Amniotic stem cell (primary cell): ENCODE data around the gene ZC3H4.

Experiments used
- DNase-seq: peaks from one replicate; lab custom pipeline; 2025; lab: John Stamatoyannopoulos, UW

ZC3H4 gene

DNA sequence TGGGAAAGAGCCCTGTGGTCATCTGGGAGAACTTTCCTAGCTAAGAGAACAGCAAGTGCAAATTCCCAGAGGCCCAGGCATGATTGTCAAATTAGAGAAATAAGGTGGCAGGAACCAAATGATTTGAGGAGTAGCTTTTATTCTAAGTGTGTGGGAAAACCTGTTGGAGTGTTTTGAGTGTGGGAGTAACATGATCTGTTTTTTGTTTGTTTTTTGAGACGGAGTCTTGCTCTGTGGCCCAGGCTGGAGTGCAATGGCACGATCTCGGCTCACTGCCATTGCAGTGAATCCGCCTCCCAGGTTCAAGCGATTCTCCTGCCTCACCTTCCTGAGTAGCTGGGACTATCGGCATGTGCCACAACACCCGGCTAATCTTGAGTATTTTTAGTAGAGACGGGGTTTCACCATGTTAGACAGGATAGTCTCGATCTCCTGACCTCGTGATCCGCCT, 19.5 kb upstream of the ZC3H4 start:
- no peak for DNase-seq

DNA sequence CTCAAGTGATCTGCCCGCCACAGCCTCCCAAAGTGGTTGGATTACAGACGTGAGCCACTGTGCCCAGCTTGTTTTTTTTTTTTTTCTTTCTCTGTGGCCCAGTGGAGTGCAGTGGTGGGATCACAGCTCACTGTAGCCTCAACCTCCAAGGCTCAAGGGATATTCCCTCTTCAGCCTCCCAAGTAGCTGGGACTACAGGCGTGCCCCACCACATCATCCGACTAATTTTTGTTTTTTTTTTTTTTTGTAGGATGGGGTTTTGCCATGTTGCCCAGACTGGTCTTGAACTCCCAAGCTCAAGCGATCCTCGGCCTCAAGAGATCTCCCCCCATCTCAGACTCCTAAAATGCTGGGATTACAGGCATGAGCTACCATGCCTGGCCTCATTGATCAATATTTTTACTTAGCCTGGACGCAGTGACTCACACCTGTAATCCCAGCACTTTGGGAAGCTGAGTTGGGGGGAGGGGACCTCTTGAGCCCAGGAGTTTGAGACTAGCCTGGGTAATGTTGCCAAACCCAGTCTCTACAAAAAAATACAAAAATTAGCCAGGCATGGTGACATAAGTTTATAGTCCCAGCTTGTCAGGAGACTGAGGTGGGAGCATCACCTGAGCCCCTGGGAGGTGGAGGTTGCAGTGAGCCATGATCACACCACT, 18.7 kb upstream of the ZC3H4 start:
- DNase-seq: no peak

DNA sequence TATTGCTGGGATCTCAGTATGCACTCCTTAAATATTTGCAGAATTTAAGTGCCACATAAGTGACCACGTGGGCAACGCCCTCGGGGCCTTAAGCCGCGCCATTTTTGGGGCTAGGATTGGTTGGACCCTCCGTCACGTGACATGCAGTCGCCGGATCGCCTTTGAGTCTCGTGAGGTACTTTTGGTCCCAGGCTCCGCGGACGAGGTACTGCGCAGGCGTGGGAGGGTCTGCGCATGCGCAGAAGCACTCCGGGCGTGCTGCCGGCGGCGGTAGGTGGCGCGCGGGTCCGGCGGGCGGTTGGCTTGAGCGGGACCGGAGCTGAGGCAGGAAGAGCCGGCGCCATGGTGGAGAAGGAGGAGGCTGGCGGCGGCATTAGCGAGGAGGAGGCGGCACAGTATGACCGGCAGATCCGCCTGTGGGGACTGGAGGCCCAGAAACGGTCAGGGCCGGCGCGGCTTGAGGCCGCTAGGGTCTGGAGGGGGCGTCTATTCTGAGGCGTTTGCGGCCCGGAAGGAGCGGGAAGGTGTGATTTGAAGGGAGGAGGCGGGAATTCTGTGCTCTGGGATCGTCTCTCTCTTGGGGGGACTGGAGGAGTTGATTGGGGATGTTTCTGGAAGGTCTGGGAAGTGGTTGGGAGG, 17.1 kb upstream of the ZC3H4 start, which contains the start of gene SAE1:
SAE1 (plus strand) TSS at position 247 of the 639 bp plus-strand sequence; CDS start at position 343, 96 bp downstream.
- peak; percentile 89 for DNase-seq

DNA sequence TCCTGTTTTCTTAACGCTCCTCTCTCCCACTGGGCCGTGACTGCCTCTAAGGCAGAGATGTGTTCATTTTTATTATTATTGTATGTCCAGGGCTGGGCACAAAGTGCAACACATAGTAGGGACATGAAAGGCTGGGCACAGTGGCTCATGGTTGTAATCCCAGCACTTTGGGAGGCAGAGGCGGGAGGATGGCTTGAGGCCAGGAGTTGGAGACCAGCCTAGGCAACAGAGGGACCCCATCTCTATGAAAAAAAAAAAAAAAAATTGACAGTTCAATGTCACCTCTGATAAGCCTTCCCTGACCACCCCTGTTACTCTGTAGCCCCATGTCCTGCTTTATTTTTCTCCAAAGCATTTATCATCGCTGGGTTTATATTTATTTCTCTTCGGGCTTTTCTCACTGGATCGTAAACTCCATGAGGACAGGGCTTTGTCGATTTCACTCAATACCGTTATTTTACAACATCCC, 16.6 kb upstream of the ZC3H4 start:
- DNase-seq: no peak

DNA sequence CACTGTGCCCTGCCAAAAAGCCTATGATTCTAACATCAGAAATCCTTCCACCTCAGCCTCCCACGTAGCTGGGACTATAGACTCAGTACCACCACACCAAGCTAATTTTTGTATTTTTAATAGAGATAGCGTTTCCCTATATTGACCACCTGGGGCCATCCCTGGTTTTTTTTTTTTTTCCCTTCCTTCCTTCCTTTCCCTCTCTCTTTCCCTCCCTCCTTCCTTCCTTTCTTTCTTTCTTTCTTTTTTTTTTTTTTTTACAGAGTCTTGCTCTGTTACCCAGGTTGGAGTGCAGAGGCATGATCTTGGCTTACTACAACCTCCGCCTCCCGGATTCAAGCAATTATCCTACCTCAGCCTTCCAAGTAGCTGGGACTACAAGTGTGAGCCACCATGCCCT, 16.0 kb upstream of the ZC3H4 start:
- DNase-seq: no peak

DNA sequence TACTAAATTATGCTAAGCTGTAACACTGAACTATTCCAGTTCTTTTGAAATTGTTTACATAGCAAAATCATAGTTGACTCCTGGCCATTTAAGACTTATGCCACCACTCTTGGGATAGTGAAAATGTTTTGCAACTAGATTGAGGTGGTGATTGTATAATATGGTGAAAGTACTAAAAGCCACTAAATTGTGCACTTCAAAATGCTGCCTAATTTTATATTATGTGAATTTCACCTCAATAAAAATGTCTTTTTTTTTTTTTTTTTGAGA, 12.0 kb upstream of the ZC3H4 start:
- DNase-seq: no peak

DNA sequence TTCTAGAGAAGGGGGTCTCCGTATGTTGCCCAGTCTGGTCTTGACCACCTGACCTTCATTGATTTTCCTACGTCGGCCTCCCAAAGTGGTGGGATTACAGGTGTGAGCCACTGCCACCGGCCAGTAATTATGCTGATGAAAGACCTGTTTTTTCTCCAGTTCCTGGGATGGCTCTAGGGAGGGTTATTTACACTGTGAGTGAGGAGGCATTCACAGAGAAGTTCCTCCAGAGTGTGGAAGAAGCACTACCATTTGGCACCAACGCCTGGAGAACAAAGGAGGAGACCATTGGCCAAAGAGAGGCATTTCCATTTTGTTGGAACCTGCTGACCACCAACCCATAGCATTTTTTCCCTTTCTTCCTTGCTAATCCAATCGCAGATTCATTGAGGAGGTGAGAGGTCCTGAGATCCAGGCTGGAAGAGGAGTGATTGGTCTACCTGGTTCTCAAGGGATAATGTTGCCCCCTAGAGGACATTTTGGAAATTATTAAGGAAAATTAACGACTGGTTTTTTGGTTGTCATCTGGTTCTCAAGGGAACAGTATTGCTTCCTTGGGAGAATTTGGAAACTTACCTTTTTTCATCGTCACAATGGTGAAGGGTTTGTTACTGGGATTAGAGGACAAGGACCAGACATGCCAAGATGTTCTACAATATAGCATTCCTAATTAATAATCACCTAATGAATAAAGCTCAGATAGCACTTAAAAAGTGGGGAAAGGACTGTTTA, 11.5 kb upstream of the ZC3H4 start:
- DNase-seq: peak; percentile 68

DNA sequence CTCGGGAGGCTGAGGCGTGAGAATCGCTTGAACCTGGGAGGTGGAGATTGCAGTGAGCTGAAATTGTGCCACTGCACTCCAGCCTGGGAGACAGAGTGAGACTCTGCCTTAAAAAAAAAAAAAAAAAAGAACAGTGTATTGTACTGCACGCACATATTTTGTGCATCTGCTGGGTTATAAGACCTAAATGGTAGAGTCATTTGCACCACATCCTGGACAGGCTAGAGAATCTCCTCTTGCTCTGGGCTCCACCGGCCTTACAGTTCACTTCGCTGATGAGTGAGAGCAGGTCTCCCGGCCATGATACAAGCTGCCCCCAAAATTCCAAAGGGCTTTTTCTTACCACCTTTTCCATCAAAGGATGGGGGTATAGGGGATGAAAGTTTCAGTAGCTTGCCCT, 9.8 kb upstream of the ZC3H4 start:
- DNase-seq: no peak

DNA sequence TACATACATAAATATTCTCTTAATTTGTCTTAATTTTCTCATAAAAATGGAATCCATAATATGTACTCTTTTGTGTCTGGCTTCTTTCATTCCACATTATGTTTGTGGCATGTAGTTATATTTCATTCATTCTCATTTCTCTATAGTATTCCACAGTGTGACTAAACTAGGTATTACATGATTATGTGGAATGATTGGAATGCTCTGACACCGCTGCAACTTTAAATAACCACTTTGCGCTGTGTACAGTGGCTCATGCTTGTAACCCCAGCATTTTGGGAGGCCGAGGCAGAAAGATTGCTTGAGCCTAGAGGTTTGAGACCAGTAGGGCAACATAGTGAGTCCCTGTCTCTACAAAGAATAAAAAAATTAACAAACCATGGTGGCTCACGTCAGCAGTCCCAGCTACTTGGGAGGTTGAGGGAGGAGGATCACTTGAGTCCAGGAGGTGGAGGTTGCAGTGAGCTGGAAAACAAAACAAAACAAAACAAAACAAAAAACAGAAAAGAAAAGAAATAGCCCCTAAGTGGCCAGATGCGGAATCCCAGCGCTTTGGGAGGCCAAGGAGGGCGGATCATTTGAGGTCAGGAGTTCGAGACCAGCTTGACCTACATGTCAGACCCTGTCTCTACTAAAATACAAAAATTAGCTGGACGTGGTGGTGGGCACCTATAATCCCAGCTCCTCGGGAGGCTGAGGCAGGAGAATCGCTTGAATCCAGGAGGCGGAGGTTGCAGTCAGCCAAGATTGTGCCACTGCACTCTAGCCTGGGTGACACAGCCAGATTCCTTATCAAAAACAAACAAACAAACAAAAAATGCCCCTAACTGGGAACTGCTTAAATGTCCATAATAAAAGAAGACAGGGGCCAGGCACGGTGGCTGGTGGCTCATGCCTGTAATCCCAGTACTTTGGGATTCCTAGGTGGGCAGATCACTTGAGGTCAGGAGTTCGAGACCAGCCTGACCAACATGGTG, 9.1 kb upstream of the ZC3H4 start:
- peak; percentile 42 for DNase-seq

DNA sequence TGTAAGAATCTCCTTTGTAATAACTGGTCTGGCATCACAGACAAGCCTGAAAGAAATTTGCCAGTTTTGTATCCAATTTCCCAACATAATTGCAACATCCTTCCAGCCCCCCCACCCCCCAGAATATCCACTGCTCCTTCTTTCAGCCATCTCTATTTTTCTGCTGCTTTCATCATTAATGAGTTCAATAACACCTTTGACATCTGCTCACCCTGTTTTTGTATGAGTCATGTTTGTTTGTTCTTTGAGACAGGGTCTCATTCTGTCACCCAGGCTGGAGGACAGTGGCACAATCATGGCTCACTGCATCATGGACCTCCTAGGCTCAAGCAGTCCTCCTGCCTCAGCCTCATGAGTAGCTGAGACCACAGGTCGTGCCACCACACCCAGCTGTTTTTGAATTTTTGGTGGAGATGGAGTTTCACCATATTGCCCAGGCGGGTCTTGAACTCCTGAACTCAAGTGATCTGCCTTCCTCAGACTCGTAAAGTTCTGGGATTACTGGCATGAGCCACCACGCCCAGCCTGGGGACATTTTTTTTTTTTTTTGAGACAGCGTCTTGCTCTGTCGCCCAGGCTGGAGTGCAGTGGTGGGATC, 7.0 kb upstream of the ZC3H4 start:
- no peak for DNase-seq

DNA sequence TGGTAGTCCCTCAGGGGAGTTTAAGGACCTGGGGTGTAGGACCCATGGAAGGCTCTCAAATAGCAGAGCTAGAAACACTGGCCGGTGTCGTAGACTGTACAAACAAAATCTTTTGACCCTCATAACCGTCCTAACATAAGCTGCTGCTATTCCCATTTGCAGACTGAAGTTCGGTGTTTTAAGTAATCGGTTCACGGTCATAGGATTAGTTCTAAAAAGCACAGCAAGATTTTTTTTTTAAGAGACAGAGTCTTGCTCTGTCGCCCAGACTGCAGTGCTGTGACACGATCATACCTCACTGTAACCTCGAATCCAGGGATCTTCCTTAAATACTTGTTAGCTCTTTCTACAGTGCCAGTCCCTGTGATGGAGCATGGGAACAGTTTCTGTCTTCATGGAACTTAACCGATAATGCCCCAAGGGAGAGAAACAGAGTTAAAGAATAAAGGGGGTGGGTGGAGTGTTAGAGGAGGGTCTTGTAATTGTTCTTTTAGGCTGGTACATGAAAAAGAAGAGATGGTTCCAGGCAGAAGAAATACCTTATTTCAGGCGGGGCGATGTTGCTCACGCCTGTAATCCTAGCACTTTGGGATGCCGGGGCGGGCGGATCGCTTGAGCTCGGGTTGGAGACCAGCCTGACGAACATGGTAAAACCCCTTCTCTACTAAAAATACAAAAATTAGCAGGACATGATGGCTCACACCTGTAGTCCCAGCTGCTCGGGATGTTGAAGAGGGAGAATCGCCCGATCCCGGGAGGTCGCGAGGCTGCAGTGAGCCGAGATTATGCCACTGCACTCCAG, 475 bp upstream of the ZC3H4 start:
- DNase-seq: no peak

DNA sequence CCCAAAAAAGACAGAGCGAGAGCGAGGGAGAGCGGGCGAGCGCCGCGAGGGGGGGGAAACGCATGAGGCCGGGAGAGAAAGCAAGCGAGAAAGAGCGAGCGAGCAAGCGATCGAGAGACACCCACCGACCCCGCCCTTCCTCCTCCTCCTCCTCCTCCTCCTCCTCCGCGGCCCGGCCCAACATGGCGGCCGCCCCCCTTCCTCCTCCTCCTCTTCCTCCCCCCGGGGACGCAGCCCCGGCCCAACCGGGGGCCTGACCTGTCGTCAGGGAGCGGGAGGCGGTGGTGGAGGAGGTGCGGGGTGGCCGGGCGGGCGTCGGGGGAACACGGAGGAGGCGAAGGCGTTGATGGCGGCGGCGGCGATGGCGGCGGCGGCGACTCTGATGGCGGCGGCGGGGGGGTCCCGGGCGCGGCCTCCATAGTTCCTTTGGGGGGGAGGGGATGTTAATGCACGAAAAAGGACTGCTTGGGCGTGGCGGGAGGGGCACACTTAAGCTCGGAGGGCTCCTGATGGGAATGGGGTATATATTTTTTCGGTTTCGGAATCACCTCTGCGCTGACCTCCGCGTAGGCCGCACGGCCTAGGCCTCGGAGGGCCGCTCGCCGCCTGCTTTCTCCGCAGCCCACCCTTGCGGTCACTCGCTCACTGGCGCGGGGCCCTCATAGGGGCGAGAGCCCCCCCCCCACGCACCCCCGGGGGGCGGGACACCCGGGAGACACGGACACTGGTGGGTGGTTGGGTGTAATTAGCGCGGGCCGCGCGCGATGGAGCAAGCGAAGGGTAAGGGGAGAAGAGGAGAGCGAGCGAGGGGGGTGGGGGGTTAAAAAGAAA, 1.2 kb downstream of the ZC3H4 start:
- peak; percentile 79 for DNase-seq

DNA sequence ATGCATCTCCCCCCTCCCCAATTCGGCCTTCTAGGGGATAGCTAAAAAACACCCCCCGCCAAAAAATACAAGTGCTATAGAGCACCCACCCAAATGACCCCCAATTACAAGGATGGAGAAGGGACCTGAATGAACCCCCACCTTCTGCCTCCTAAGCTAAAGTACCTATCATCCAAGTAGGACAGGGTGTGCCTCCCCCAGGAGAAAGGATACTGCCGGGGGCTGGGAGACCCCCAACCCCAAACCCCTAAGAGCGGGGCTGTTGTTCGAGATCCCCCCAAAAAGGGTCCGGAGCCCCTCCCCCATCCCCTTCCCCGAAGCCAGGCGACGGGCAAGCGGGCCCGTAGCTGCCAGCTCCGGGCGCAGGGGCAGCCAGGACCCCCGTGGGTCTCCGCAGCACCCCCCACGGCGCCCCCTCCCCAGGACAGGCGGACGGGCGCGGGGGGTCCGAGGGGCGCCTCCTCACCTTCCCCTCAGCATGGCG, 1.9 kb downstream of the ZC3H4 start:
- DNase-seq: no peak

DNA sequence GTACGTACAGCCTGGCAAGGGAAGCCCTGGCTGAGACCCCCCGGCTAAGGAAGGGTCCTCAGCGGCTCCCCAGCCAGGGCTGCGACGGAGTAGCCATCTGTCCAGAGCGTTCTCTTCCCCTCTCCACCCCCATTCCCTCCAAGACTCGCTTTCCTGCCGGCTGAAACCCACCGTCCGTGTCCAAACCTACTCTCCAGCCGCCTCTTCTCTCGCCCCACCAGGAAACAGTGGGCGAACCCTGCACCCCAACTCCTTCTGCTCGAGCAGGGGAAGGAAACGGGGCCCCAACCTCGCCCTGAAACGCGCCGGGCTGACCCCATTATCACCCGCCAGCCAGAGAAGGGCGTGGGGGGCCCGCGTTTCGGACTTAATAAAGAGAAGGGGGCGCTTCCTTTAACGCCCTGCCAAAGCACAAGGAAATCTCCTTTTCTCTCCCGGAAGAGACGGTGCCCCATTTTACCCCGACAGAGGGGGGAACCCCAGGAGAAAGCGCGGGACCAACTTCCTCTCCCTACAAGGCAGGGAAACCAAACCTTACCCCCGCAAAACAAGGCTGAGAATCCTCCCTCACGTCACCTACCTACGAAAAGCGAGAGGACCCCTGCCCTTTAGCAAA, 2.5 kb downstream of the ZC3H4 start:
- no peak for DNase-seq

DNA sequence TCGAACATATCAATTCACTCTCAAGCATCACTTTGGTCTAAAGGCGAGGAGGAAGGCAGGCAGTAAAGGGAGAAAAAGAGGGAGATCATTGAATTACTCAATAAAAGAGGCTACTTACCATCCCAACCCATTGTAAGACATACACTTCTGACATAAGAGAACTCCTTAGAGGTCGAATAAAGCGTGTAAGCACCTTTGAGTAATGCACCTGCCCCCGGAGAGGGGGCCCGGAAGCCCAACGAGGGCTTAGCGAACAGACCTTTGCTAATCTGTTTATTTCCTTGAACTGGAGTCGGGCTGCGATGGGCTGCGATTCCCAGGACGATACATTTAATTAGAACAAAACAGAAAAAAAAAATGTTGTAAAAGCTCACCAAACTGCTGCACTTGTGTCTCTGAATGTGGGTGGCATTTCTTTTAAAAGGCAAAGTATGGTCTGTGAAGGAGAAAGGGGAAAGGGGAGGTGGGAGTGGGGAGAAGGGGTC, 3.0 kb downstream of the ZC3H4 start:
- no peak for DNase-seq

DNA sequence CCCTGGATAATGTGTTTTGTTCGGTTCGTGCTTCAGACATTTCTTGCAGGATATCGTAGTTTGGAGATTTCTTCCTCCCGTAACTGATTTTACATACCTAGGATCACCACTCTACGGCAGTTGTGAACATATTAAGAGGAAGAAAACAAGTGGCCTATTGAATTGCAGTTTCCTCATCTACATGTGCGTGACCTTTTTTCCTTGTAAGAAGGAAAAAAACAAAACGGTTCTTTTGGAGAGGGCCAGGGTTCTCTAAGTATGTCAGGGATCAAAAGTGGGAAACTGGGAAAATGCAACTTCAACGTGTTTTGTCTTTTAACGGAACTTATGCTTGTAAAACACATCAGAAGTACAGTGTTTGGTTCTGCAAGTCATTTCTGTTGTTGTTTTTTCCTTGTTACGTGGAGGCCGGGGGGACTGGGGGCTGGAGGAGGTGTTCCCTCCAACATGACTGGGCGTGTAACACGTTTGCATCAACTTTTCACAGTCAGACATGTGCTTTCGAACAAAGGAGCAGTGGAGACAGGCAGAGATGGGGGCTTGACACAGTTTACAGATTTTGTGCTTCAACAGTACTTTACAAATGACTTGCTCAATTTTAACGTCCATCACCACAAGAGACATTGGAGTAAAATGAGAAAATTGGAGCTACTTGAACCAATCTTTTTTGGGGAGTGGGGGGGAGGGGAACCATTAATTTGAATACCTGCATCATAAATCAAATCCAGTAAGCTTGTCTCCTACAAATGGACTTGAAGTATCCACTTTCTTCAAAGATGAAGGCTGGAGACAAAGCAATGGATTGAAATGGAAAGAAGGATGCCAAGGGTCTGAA, 3.8 kb downstream of the ZC3H4 start:
- DNase-seq: no peak

DNA sequence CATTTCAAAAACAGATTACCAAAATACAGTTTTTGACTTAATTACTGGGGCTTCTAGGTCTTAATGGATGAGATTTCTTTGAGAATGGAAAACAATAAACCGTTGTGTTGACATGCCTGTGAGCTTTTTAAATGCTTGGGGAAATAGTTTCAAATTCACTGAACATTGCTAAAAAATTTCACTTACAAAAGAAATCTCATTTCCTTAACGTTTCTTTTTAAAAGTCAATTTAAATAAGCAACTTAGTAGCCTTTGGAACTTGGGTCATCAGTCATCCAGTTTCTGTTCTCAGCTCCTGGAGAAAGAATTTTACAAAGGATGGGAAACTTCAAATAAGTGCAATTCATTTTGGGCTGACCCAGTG, 4.4 kb downstream of the ZC3H4 start:
- no peak for DNase-seq
